ENCODE data around the gene PTGES3L. TPM values are rescaled to one million over a fixed set of nuclear protein-coding genes. Genes with fewer than 3 reads are reported as not detected.
"Not testable (repeated sequence)": the region's sequence is repeated elsewhere in the genome, so short reads cannot be mapped to it uniquely, and the experiment has no call there.

Gene PTGES3L
- total and polyA plus RNA-seq, 2 donors from 2014 or later: 0.85 to 1.2 TPM

DNA sequence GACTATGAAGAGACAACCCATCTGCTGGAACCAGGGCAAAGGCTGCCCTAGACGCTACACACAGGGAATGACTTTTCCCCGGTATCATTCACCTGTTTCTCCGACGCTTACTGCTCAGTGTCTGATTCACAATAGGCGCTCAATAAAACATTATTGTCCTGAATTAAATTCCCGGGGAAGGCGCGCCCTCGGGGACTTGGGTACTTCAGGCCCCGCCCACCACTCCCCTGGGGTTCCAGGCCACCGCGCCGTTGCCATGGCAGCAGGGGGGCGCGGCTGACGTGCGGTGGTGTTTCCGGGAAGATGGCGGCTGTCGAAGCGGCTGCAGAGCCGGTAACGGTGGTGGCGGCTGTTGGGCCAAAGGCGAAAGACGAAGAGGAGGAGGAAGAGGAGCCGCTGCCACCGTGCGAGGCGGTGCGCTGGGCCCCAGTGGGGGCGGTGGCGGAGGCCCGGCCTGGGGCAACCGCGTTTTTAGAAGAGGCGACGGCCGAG, 440 bp upstream of the PTGES3L start, which contains the start of gene RUNDC1:
RUNDC1 (plus strand) TSS at position 292 of the 492 bp plus-strand sequence; CDS start at position 304, 12 bp downstream.
- H3K4me3 ChIP-seq (ENCODE audit: low read length in 3 of 3): peak within 1 kb of the TSS; percentile 59 to 92 (median 89)
- peaks cover 0 to 16% (median 0%) of the 10 kb centered on the region in 3 donors for H3K4me1 ChIP-seq (ENCODE audit: control insufficient read depth in 2 of 3, insufficient read depth in 2 of 3, low read depth in 1 of 3, low read length in 3 of 3)
- FAIRE-seq: no peak
- peak within 1 kb of the TSS; percentile 58 to 72 for H3K27ac ChIP-seq (ENCODE audit: low read depth in 2 of 2, low read length in 2 of 2)
- H3K9ac ChIP-seq (ENCODE audit: low read length in 3 of 3): peak within 1 kb of the TSS; percentile 41 to 76 (median 73)
- DNase-seq: peak; percentile 94 to 98 (median 96)
- intact Hi-C loops (cut with DNase I): no loop called here
- TF ChIP-seq, protein P1, sequence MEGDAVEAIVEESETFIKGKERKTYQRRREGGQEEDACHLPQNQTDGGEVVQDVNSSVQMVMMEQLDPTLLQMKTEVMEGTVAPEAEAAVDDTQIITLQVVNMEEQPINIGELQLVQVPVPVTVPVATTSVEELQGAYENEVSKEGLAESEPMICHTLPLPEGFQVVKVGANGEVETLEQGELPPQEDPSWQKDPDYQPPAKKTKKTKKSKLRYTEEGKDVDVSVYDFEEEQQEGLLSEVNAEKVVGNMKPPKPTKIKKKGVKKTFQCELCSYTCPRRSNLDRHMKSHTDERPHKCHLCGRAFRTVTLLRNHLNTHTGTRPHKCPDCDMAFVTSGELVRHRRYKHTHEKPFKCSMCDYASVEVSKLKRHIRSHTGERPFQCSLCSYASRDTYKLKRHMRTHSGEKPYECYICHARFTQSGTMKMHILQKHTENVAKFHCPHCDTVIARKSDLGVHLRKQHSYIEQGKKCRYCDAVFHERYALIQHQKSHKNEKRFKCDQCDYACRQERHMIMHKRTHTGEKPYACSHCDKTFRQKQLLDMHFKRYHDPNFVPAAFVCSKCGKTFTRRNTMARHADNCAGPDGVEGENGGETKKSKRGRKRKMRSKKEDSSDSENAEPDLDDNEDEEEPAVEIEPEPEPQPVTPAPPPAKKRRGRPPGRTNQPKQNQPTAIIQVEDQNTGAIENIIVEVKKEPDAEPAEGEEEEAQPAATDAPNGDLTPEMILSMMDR (IDR thresholded peaks at IDR 0.05; ENCODE audit: borderline replicate concordance, extremely low read depth, insufficient read depth): no peak
- no peaks in the 10 kb centered on the region for H3K27me3 ChIP-seq (ENCODE audit: control insufficient read depth, insufficient read depth, low read length)
- peaks cover 0 to 2% (median 0%) of the 10 kb centered on the region in 3 donors for H3K36me3 ChIP-seq (ENCODE audit: control insufficient read depth in 2 of 3, insufficient read depth in 3 of 3, low read length in 3 of 3)
- no peaks in the 10 kb centered on the region for H3K9me3 ChIP-seq (ENCODE audit: control insufficient read depth in 2 of 3, insufficient read depth in 1 of 3, low read length in 3 of 3)

DNA sequence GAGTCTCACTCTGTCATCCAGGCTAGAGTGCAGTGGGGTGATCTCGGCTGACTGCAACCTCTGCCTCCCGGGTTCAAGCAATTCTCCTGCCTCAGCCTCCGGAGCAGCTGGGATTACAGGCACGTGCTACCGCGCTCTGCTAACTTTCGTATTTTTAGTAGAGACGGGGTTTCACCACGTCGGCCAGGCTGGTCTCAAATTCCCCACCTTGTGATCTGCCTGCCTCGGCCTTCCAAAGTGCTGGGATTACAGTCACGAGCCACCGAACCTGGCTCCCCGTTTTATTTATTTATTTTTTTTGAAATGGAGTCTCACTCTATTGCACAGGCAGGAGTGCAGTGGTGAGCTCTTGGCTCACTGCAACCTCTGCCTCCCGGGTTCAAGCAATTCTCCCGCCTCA, 4.2 kb downstream of the PTGES3L start:
- H3K9me3 ChIP-seq (ENCODE audit: control insufficient read depth in 2 of 3, insufficient read depth in 1 of 3, low read length in 3 of 3); H3K4me1 ChIP-seq (ENCODE audit: control insufficient read depth in 2 of 3, insufficient read depth in 2 of 3, low read depth in 1 of 3, low read length in 3 of 3); H3K27me3 ChIP-seq (ENCODE audit: control insufficient read depth, insufficient read depth, low read length); H3K36me3 ChIP-seq (ENCODE audit: control insufficient read depth in 2 of 3, insufficient read depth in 3 of 3, low read length in 3 of 3); FAIRE-seq; H3K27ac ChIP-seq (ENCODE audit: low read depth in 2 of 2, low read length in 2 of 2); H3K4me3 ChIP-seq (ENCODE audit: low read length in 3 of 3); intact Hi-C loops (cut with DNase I): not testable (repeated sequence)
- H3K9ac ChIP-seq (ENCODE audit: low read length in 3 of 3): peak overlapping the region in 1 of 3 donors; percentile 19
- peak in 4 of 5 donors; percentile 48 to 65 (median 60) for DNase-seq

DNA sequence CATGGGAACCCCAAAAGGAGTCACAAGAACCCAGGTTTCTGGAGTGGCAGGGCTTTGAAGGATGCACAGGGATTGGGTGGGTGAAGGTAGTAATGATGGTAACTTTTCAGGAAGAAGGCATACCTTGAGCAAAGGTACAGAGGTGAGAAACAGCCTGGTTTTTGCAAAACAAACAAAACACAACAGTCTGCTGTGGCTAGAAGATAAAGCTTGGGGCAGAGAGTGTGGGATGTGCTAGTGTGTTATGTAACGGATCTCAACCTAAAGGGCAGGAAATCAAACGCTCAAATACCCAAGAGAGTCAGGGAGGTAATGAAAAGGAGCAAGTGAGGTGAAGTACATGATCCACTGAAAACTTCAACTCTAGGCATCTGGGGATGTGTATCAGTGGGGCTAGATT, 4.6 kb downstream of the PTGES3L start:
- no peak for FAIRE-seq
- peak in 1 of 5 donors; percentile 16 for DNase-seq
- peaks cover 0 to 9% (median 0%) of the 10 kb centered on the region in 3 donors for H3K4me1 ChIP-seq (ENCODE audit: control insufficient read depth in 2 of 3, insufficient read depth in 2 of 3, low read depth in 1 of 3, low read length in 3 of 3)
- TF ChIP-seq, protein P1 (IDR thresholded peaks at IDR 0.05; ENCODE audit: borderline replicate concordance, extremely low read depth, insufficient read depth): no peak
- H3K9ac ChIP-seq (ENCODE audit: low read length in 3 of 3): peak overlapping the region in 1 of 3 donors; percentile 19
- H3K4me3 ChIP-seq (ENCODE audit: low read length in 3 of 3): no peak overlapping the region
- no peak overlapping the region for H3K27ac ChIP-seq (ENCODE audit: low read depth in 2 of 2, low read length in 2 of 2)
- no peaks in the 10 kb centered on the region for H3K27me3 ChIP-seq (ENCODE audit: control insufficient read depth, insufficient read depth, low read length)
- intact Hi-C loops (cut with DNase I): no loop called here
- H3K9me3 ChIP-seq (ENCODE audit: control insufficient read depth in 2 of 3, insufficient read depth in 1 of 3, low read length in 3 of 3): no peaks in the 10 kb centered on the region
- H3K36me3 ChIP-seq (ENCODE audit: control insufficient read depth in 2 of 3, insufficient read depth in 3 of 3, low read length in 3 of 3): no peaks in the 10 kb centered on the region

DNA sequence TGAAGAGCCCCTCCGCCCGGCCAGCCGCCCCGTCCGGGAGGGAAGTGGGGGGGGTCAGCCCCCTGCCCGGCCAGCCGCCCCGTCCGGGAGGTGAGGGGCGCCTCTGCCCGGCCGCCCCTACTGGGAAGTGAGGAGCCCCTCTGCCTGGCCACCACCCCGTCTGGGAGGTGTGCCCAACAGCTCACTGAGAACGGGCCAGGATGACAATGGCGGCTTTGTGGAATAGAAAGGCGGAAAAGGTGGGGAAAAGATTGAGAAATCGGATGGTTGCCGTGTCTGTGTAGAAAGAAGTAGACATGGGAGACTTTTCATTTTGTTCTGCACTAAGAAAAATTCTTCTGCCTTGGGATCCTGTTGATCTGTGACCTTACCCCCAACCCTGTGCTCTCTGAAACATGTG, 6.6 kb downstream of the PTGES3L start:
- H3K4me1 ChIP-seq (ENCODE audit: control insufficient read depth in 2 of 3, insufficient read depth in 2 of 3, low read depth in 1 of 3, low read length in 3 of 3); H3K4me3 ChIP-seq (ENCODE audit: low read length in 3 of 3); H3K36me3 ChIP-seq (ENCODE audit: control insufficient read depth in 2 of 3, insufficient read depth in 3 of 3, low read length in 3 of 3); DNase-seq; H3K27ac ChIP-seq (ENCODE audit: low read depth in 2 of 2, low read length in 2 of 2); intact Hi-C loops (cut with DNase I); FAIRE-seq; H3K27me3 ChIP-seq (ENCODE audit: control insufficient read depth, insufficient read depth, low read length); H3K9ac ChIP-seq (ENCODE audit: low read length in 3 of 3); H3K9me3 ChIP-seq (ENCODE audit: control insufficient read depth in 2 of 3, insufficient read depth in 1 of 3, low read length in 3 of 3): not testable (repeated sequence)

Data from kidney (tissue), 14 donors.